ENCODE results near the gene UBE2B.
"Not testable (repeated sequence)": the region's sequence is repeated elsewhere in the genome, so short reads cannot be mapped to it uniquely, and the experiment has no call there.

Gene UBE2B

DNA sequence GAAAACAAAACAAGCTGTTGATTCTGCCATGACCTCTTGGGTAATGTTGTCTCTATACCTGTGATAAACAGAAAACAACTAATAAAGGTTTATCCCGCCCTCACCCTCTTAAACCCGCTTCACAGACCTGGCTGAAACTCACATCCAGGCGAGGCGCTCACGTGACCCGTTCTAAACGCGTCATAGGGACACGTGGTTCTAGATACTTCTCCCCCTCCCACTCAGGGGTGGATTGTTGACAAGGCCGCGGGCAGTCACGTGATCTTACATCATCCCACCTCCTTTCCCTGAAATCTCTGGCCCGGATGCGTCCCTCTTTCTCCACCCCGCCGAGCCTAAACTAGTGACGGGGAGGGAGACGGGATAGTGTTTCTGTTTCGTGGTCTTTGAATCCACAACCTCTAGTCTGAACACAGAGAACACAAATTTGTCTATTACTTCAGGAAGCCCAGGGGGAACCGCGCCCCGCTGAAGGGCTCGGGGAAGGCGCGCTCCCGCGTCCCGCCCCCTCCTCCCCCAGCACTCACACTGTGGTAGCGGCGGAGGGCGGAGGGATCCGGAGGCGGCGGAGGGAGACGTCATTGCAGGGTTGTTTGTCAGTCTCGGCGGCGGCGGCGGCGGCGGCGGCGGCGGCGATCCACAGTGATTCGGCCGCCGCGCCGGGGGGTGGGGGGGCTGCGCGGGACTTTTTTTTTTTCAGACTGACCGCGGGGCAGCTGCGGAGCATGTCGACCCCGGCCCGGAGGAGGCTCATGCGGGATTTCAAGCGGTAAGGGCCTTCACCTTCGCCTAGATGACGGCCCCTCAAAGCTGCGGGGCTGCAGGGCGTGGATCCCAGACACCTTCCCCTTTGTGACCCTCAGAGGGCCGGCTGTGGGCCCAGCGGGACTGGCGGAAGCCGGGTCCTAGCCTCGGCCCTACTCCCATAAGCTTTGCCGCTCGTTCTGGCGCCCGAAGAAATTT, at the start of gene UBE2B:
TSS of gene UBE2B (plus strand) at position 699 of the 963 bp plus-strand sequence. CDS start at position 726, 27 bp downstream.
- DNase-seq (ENCODE audit: low spot score): peak; percentile 98

DNA sequence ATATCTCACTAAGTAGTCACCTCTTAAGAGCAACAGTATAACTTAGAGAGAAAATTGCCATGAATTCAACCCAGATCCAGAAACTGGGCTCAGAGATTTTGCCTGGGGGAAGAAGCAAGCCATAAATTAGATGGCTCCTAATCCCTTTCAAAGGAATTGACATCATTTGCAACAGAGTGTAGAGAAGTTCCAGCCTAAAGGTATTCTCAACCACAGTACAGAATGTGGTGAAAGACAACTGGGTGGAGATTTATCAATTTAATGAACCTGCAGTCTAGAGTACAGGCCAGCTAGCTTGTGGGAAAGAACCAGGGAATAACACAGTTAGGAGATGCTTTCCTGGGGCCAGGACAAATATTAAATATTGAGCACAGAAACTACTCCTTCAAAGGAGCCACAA, 44.0 kb upstream of the UBE2B start:
- DNase-seq (ENCODE audit: low spot score): no peak

DNA sequence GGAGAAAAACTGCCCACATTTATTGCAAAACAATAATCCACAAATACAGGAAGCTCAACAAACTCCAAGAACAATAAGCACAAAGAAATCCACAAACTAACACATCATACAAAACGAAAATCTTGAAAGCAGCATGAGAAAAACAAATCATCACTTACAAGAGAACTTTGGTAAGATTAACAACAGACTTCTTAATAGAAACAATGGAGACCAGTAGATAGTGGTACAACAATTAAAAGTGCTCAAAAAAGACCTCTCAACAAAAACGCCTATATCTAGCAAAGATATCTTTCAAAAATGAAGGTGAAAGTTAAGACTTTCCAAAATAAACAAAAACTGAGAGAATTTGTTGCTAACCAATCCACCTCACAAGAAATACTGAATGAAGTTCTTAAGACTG, 42.8 kb upstream of the UBE2B start:
- DNase-seq (ENCODE audit: low spot score): no peak

DNA sequence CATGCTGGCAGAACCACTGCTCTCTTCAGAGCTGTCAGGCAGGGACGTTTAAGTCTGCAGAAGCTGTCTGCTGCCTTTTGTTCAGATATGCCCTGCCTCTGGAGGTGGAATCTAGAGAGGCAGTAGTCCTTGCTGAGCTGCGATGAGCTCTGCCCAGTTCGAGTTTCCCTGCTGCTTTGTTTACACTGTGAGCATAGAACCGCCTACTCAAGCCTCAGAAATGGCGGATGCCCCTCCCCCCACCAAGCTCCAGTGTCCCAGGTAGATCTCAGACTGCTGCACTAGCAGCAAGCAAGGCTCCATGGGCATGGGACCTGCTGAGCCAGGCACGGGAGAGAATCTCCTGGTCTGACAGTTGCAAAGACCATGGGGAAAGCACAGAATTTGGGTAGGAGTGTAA, 34.5 kb upstream of the UBE2B start:
- not testable (repeated sequence) for DNase-seq (ENCODE audit: low spot score)

DNA sequence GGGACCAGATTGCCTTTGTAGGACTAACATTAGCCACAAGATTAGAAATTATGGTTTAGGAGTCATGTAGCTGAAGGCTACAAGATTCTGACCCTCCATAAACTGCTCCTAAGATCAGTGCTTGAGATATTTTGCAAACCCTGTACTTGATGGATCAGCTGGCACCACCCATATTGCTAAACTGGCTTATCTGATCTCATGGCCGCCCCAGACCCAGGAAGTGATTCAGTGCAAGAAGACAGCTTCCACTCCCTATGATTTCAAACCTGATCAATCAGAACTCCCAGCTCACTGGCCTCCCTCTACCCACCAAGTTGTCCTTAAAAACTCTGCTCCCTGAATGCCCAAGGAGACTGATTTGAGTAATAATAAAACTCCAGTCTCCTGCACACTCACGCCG, 27.9 kb upstream of the UBE2B start:
- DNase-seq (ENCODE audit: low spot score): not testable (repeated sequence)

DNA sequence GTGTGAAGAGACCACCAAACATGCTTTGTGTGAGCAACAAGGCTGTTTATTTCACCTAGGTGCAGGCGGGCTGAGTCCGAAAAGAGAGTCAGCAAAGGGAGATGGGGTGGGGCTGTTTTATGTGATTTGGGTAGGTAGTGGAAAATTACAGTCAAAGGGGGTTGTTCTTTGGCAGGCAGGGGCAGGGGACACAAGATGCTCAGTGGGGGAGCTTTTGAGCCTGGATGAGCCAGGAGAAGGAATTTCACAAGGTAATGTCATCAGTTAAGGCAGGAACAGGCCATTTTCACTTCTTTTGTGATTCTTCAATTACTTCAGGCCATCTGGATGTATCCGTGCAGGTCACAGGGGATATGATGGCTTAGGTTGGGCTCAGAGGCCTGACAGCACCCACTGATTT, 25.9 kb upstream of the UBE2B start:
- DNase-seq (ENCODE audit: low spot score): not testable (repeated sequence)

DNA sequence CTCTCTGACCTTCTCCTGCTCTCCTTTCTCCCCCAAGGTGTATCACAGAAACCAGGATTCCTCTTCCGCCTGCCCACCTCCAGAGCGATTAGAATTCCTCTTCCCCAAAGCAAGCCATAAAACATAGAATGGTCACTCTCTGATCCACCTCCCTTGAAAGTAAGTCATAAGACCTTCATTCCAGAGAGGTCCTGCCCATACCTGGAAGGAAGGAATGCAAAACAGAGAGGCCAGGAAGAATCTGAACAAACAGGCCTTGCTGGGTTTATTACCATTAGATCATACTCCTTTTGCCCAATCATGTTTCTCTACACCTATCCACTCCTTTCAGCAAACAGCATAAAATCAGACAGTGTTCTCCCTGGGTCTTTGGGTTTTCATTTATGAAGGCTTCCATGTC, 25.4 kb upstream of the UBE2B start:
- no peak for DNase-seq (ENCODE audit: low spot score)

DNA sequence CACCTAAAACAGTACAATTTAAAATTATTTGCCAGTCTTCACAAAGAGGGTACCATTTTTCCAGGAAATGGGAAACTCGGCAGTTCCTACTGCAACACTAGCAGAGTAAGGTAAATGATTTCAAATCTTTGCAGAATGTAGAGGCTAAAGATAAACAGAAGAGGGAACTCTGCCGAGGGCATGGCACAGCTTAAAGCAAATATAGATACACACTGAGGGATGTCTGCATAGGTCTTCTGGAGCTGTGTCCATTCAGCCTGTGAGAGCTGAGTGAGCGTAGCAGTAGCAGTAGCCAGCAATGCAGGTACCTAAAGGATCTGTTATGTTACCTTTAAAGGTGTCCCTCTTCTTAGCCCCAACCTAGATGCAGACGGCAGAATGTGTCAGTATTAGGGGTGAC, 21.9 kb upstream of the UBE2B start:
- DNase-seq (ENCODE audit: low spot score): no peak

DNA sequence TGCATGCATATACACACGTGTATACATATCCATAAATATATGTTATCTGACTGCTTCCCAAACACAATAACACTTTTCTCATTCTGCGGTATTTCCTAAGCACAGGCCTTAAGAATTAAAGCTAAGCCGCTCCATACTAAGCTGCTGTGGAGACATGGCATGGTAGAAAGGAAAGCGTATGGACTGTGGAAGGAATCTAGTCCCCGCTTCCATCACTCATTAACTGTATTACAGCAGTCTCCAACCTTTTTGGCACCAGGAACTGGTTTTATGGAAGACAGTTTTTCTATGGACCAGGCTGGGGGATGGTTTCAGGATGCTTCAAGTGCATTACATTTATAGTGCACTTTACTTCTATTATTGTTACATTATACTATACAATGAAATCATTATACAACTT, 15.7 kb upstream of the UBE2B start:
- no peak for DNase-seq (ENCODE audit: low spot score)

DNA sequence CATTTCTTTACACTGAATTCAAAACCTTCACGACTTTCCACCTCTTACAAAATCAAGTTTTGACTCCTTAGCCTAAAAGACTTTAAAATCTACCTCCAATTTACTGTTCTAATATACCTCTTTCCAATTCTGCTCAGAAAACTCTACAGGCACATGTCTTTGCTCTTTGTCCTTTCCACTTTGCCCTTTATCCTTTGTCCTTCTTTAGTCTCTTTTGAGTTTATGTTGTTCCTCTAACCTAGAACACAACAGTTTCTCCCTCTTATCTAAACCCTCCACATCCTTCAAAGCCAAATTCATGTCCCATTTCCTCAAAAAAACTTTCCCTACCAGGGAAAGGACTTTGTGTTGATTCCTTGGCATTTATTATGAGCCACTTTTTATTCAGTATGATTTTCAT, 5.8 kb upstream of the UBE2B start:
- DNase-seq (ENCODE audit: low spot score): no peak

DNA sequence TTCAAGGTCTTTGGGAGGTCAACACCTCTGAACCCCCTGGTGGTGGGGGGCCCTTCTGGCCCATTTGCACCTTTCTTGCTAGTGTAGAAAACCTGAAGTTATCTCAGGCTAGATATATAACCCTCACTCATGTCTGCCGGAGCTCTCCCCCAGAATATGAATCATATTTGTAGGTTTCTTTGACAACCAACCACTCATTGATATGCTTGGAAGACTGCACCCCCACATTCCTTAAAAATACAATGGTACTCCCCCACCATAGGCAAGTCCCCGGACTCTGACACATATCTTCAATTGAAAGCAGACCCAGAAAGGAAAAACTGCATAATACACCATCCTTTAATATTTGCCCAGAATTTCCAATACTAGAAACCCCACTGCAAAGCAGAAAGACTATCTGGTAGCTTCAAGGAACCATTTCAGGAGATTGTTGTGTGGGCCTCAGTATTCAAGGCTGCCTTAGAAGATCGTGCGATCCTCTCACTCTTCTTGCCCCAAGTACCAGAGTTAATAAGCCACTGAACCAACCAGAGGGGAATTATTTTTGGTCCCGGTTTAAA, 978 bp upstream of the UBE2B start:
- DNase-seq (ENCODE audit: low spot score): no peak

DNA sequence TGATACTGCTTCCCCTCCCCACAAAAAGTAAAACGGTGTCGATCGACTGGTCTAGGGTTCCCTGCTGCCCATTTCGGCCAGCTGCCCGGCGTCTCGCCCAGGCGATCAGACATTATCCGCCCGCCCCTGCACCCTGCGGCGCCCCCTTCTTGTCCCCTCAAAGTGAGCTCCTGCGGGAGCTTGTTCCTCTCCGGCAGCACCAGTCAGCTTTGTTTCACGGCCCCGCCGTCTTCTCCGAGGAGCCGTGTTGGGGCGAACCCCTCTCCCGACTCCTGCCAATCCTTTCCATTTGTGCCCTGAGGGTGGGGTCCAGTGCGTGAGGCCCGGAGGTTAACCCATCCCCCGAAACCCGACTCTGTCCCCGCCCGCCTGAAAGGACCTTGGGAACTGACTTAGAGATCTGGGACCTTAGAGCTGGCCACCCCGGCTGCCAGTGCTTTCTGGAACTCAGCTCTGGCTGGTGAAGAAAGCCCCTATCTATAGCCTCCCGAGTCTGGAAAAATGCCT, 518 bp downstream of the UBE2B start:
- DNase-seq (ENCODE audit: low spot score): peak; percentile 75

DNA sequence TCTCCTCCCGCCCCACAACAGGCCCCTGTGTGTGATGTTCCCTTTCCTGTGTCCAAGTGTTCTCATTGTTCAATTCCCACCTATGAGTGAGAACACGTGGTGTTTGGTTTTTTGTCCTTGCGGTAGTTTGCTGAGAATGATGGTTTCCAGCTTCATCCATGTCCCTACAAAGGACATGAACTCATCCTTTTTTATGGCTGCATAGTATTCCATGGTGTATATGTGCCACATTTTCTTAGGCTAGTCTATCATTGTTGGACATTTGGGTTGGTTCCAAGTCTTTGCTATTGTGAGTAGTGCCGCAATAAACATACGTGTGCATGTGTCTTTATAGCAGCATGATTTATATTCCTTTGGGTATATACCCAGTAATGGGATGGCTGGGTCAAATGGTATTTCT, 2.3 kb downstream of the UBE2B start:
- DNase-seq (ENCODE audit: low spot score): not testable (repeated sequence)

DNA sequence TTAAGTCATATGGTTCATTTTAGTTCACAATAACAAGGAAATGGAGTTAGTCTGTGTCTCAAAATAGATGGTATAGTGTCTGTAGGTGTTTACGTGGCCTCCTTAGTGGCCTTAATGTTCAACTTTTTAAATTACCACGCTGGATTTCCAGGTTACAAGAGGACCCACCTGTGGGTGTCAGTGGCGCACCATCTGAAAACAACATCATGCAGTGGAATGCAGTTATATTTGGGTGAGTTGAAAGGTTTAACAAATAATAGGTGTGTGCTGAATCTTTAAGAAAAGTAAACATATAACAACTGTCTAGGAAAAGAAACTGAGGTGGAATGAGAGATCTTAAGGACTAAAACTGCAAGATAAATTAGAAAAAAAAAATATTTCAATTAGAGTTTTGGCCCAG, 2.9 kb downstream of the UBE2B start:
- no peak for DNase-seq (ENCODE audit: low spot score)

DNA sequence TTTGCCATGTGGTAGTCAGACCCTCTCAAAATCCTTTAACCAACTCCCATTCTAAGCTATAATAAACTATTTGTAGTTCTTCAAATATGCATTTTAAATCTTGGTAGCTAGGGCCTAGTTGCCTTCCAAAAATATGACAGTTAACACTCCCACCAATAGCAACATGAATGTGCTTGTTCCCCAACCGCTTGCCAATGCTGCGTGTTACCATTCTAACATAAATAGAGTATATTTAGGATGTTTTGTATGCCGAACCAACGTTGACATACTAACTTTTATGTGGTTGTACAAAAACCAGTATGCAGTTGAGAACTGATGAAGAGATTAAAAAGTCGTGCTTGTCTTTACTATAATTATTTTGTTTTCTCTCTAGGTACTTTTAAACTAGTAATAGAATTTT, 9.0 kb downstream of the UBE2B start:
- no peak for DNase-seq (ENCODE audit: low spot score)

DNA sequence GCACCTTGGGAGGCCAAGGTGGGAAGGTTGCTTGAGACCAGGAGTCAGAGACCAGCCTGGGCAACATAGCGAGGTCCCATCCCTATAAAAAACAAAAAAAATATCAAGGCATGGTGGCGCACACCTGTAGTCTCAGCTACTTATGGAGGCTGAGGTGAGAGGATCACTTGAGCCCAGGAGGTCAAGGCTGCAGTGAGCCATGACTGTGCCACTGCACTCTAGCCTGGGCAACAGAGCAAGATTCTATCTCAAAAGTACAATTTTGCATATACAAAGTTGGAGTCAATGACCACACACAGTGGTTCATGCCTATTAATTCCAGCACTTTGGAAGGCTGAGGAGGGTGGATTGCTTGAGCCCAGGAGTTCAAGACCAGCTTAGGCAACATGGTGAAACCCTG, 10.8 kb downstream of the UBE2B start:
- not testable (repeated sequence) for DNase-seq (ENCODE audit: low spot score)

DNA sequence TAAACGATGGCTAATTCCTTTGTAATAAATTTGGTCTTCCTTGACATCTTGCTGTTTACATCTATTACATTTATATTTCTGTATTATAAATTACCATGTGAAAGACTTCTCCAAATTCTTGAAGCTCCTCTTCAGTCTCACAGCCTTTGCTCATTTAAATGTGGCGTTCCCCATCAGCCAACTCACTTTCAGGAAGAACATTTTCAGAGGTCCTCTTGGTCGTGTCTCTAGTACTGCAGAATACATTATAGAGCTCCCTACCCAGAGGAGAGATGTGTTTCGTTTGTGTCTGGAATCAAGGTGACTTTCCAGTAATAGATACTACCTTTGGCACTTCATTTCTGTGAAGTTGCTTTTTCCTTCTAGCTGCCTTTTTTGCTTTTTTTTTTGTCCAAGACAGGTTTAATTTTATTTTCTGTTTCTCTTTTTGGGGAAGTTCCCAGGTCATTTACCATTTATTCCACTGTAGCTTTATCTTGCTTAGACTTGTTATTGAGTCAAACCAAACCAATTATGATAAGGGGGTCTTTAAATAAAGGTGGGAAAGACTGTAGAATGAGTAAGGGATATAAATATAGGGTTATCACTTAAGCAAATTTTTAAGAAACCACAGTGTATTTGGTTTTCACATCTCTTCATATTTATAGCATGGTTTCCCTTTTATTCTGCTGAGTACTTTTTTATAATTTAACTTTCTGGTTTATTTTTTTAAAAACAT, 12.8 kb downstream of the UBE2B start:
- no peak for DNase-seq (ENCODE audit: low spot score)

DNA sequence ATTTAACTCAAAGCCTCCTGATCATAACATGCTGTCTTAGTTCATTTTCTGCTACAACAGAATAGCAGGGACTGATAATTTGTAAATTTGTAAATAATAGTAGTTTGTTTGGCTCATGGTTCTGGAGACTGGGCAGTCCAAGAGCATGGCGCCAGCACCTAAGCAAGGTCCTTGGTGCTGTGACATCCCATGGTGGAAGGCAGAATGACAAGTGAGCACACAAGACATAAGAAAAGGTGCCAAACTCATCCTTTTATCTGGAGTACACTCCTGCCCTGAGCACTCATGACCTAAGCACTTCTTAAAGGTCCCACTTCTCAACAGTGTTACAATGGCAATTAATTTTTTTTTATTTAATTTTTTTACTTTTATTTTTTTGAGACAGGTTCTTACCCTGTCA, 16.1 kb downstream of the UBE2B start:
- no peak for DNase-seq (ENCODE audit: low spot score)

DNA sequence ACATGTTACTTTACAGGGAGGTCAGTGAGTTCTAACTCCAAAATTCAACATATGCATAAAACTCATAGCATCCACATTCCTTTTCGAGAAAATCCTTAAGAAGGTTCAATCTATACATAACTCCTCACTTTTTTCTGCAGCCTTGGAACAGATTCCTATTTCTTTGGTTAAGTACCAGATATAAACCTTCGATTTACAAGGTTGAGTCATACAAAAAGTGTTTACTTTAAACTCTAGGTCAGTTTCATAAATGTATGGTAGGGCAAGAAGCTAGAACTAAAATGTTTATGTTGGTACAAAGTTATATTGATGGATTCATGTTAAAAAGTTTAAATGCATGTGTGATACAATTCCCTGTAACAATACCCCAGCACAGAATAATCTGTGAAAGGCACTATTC, 20.9 kb downstream of the UBE2B start:
- no peak for DNase-seq (ENCODE audit: low spot score)

DNA sequence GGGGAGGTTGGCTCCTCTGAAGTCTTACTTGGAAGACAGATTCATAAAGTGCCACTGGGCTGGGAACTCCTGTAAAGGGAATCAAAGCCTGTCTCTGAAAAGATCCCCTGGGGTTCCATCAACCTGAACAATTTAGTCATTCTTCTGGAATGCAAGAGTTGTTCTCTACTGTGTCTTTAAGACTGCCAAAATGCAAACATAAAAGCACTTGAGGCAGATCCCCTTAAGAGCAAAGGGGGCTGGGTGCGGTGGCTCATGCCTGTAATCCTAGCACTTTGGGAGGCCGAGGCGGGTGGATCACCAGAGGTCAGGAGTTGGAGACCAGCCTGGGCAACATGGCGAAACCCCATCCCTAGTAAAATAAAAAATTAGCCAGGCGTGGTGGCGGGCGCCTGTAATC, 23.6 kb downstream of the UBE2B start:
- no peak for DNase-seq (ENCODE audit: low spot score)

DNA sequence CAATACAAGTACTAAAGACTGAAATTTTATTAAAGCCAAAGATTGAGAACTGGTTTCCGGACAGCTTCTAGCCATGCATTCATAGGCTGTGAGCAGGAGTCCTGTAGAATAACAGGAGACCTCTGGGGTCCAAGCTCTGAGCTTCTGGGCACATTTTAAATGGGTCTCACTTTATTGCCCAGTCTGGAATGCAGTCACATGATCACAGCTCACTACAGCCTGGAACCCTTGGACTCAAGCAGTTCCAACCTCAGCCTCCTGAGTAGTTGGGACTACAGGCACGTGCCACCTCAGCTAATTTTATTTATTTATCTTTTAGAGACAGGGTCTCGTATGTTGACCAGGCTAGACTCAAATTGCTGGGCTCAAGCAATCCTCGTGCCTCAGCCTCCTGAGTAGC, 24.9 kb downstream of the UBE2B start:
- no peak for DNase-seq (ENCODE audit: low spot score)

DNA sequence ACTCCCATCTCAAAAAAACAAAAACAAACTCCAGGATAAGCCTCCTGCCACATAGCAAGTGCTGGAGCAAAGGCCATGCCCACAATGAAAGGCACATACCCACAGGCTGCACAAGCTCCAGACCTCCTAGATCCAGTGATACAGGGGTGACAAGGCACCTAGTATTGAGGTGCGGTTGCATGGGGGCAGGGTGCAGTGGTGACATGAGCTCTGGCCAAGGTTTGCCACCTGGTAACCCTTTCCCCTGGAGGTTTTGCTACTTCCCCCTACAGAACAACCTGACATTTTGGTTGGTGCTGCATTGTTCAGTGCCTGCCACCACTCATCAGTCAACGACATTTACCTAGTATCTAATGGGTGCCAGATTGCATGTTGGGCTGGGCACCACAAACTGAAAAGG, 25.8 kb downstream of the UBE2B start:
- DNase-seq (ENCODE audit: low spot score): no peak

Measured in left forelimb (tissue), 1 donor.